ENCODE measurements around the gene FLNB. TPM values are rescaled to one million over a fixed set of nuclear protein-coding genes. Genes with fewer than 3 reads are reported as not detected.

FLNB gene
- total RNA-seq, 4 donors from 2014 or later, result 164 to 258 (median 242) TPM

GRCh38 chr3:58175187-58175436 lies 166.9 kb downstream of the FLNB start:
- no peaks in the 10 kb centered on the region for H3K9me3 ChIP-seq
- H3K4me1 ChIP-seq, result peaks cover 32 to 47% of the 10 kb centered on the region in 2 donors
- peaks cover 9 to 12% of the 10 kb centered on the region in 2 donors for H3K36me3 ChIP-seq
- no peak for DNase-seq
- no peak for TF ChIP-seq POLR2A (IDR thresholded peaks at IDR 0.05)
- TF ChIP-seq CTCF (IDR thresholded peaks at IDR 0.05), result no peak
- peak overlapping the region; percentile 71 to 85 (median 80) for H3K27ac ChIP-seq
- no peak overlapping the region for H3K4me3 ChIP-seq (replicated peaks in 1 of 3)
- H3K27me3 ChIP-seq, result no peaks in the 10 kb centered on the region
- 36 to 37% methylated on average over 3 of the region's 3 CpGs for WGBS, 2 donors
- intact Hi-C loops (cut with DNase I), result no loop called here

GRCh38 chr3:58175437-58176184 lies 167.4 kb downstream of the FLNB start:
- Histone ChIP-seq H3K4me1 (peaks cover 32 to 47% of the 10 kb centered on the region in 2 donors), H3K27ac (peak overlapping the region; percentile 71 to 85 (median 80)), H3K9me3 (no peaks in the 10 kb centered on the region), H3K4me3 (replicated peaks in 1 of 3) (no peak overlapping the region), H3K36me3 (peaks cover 4 to 7% of the 10 kb centered on the region in 2 donors), H3K27me3 (no peaks in the 10 kb centered on the region)
- DNase-seq, result peak; percentile 61 to 78
- WGBS, 2 donors, result 20% methylated on average over 18 of the region's 18 CpGs
- TF ChIP-seq CTCF (IDR thresholded peaks at IDR 0.05), result no peak
- no peak for TF ChIP-seq POLR2A (IDR thresholded peaks at IDR 0.05)
- intact Hi-C loops (cut with DNase I), result no loop called here

- H3K4me1 ChIP-seq, result peaks cover 32 to 47% of the 10 kb centered on the region in 2 donors
Observed at GRCh38 chr3:58176185-58176530, 167.9 kb downstream of the FLNB start.

GRCh38 chr3:58176827-58177489 lies 168.7 kb downstream of the FLNB start:
- Histone ChIP-seq H3K4me1 (peaks cover 32 to 47% of the 10 kb centered on the region in 2 donors), H3K36me3 (no peaks in the 10 kb centered on the region), H3K27ac (no peak overlapping the region), H3K9me3 (no peaks in the 10 kb centered on the region), H3K27me3 (no peaks in the 10 kb centered on the region), H3K4me3 (replicated peaks in 1 of 3) (no peak overlapping the region)
- no peak for DNase-seq
- WGBS, 2 donors, result 91 to 93% methylated on average over 10 of the region's 10 CpGs
- TF ChIP-seq CTCF (IDR thresholded peaks at IDR 0.05) (no peak), POLR2A (IDR thresholded peaks at IDR 0.05) (no peak)
- intact Hi-C loops (cut with DNase I), result no loop called here

More at GRCh38 chr3:58176185-58176530, 167.9 kb downstream of the FLNB start:
- H3K27ac ChIP-seq, result peak overlapping the region; percentile 71 to 85 (median 80)
- intact Hi-C loops (cut with DNase I), result no loop called here
- peaks cover 0 to 1% of the 10 kb centered on the region in 2 donors for H3K36me3 ChIP-seq
- no peak overlapping the region for H3K4me3 ChIP-seq (replicated peaks in 1 of 3)
- WGBS, 2 donors, result 71 to 74% methylated on average over 2 to 3 of the region's 3 CpGs
- TF ChIP-seq POLR2A (IDR thresholded peaks at IDR 0.05), result no peak
- no peak for TF ChIP-seq CTCF (IDR thresholded peaks at IDR 0.05)
- DNase-seq, result no peak
- no peaks in the 10 kb centered on the region for H3K9me3 ChIP-seq
- H3K27me3 ChIP-seq, result no peaks in the 10 kb centered on the region

Data from thyroid gland (tissue), 4 donors.